ENCODE measurements around the gene RNASE13.
"Not testable (repeated sequence)": the region's sequence is repeated elsewhere in the genome, so short reads cannot be mapped to it uniquely, and the experiment has no call there.

RNASE13 gene

GRCh38 chr14:20988717-20989470 is 45.7 kb downstream of the RNASE13 start:
- DNase-seq (ENCODE audit: low read depth): no peak

GRCh38 chr14:20986811-20987210 is 47.8 kb downstream of the RNASE13 start:
- no peak for DNase-seq (ENCODE audit: low read depth)

GRCh38 chr14:20985650-20986049 is 49.0 kb downstream of the RNASE13 start:
- DNase-seq (ENCODE audit: low read depth): not testable (repeated sequence)
